H9 (cell line): Measurements from ENCODE around the gene RPS19BP1. TPM values are rescaled to one million over a fixed set of nuclear protein-coding genes. Genes with fewer than 3 reads are reported as not detected.

Source experiments
- DNase-seq: peaks from one replicate; pipeline ENCODE4 v3.0.0-alpha.2; 2017
- H2AFZ ChIP-seq: one replicate; pipeline ENCODE4 v1.6.1; 2013; ENCODE audit warnings: mild to moderate bottlenecking, low read length, control low read depth, moderate library complexity
- H2AK5ac ChIP-seq: 2 replicates; pipeline ENCODE4 v1.6.1; 2013; ENCODE audit warnings: low read length, control low read depth, mixed read lengths; ENCODE audit not compliant: insufficient read length
- H2BK120ac ChIP-seq: one replicate; pipeline ENCODE4 v1.6.1; 2013; ENCODE audit warnings: low read depth, mild to moderate bottlenecking, low read length, control low read depth, inconsistent platforms; ENCODE audit not compliant: poor library complexity, severe bottlenecking
- H2BK12ac ChIP-seq: 2 replicates; pipeline ENCODE4 v1.6.1; 2013; ENCODE audit warnings: low read length, control low read depth, mixed read lengths, low read depth; ENCODE audit not compliant: insufficient read length
- H2BK15ac ChIP-seq: 2 replicates; pipeline ENCODE4 v1.6.1; 2013; ENCODE audit warnings: low read depth, low read length, control low read depth
- H2BK20ac ChIP-seq: one replicate; pipeline ENCODE4 v1.6.1; 2013; ENCODE audit warnings: low read depth, mild to moderate bottlenecking, low read length, control low read depth, inconsistent platforms; ENCODE audit not compliant: poor library complexity, severe bottlenecking
- H2BK5ac ChIP-seq: 2 replicates; pipeline ENCODE4 v1.6.1; 2013; ENCODE audit warnings: low read length, control low read depth, mixed read lengths; ENCODE audit not compliant: insufficient read length
- H3K14ac ChIP-seq: 2 replicates; pipeline ENCODE4 v1.6.1; 2013; ENCODE audit warnings: low read length, control low read depth; ENCODE audit not compliant: insufficient read depth
- H3K18ac ChIP-seq: 2 replicates; pipeline ENCODE4 v1.6.1; 2013; ENCODE audit warnings: low read depth, mild to moderate bottlenecking, mixed read lengths, low read length, control low read depth; ENCODE audit not compliant: insufficient read length
- H3K23ac ChIP-seq: 2 replicates; pipeline ENCODE4 v1.6.1; 2013; ENCODE audit warnings: low read length, control low read depth, mixed read lengths, low read depth; ENCODE audit not compliant: insufficient read length
- H3K23me2 ChIP-seq: 2 replicates; pipeline ENCODE4 v1.6.1; 2013; ENCODE audit warnings: low read depth, mild to moderate bottlenecking, mixed read lengths, low read length, control low read depth; ENCODE audit not compliant: insufficient read length, poor library complexity, severe bottlenecking
- H3K27ac ChIP-seq: 2 replicates; pipeline ENCODE4 v1.5.1; 2013; ENCODE audit warnings: low read length, control low read depth, mixed read lengths, low read depth; ENCODE audit not compliant: insufficient read length
- H3K27me3 ChIP-seq: 2 replicates; pipeline ENCODE4 v1.6.1; 2013; ENCODE audit warnings: low read length, control low read depth, inconsistent platforms; ENCODE audit not compliant: insufficient read depth
- H3K4ac ChIP-seq: 2 replicates; pipeline ENCODE4 v1.6.1; 2013; ENCODE audit warnings: low read depth, mild to moderate bottlenecking, control low read depth, inconsistent platforms, low read length, moderate library complexity
- H3K4me1 ChIP-seq: 2 replicates; pipeline ENCODE4 v1.6.1; 2013; ENCODE audit warnings: low read length, control low read depth, inconsistent platforms; ENCODE audit not compliant: insufficient read depth
- H3K4me2 ChIP-seq: 2 replicates; pipeline ENCODE4 v1.6.1; 2013; ENCODE audit warnings: low read length, control low read depth, mixed read lengths; ENCODE audit not compliant: insufficient read length, insufficient read depth
- H3K56ac ChIP-seq: 2 replicates; pipeline ENCODE4 v1.6.1; 2013; ENCODE audit warnings: low read depth, mild to moderate bottlenecking, mixed read lengths, low read length, control low read depth; ENCODE audit not compliant: insufficient read length
- H3K79me1 ChIP-seq: 2 replicates; pipeline ENCODE4 v1.6.1; 2013; ENCODE audit warnings: low read depth, mild to moderate bottlenecking, moderate library complexity, low read length, control low read depth, inconsistent platforms; ENCODE audit not compliant: insufficient read depth, poor library complexity, severe bottlenecking
- H3K79me2 ChIP-seq: 2 replicates; pipeline ENCODE4 v1.6.1; 2013; ENCODE audit warnings: low read length, control low read depth, inconsistent platforms; ENCODE audit not compliant: insufficient read depth
- H3K9ac ChIP-seq: 2 replicates; pipeline ENCODE4 v1.6.1; 2013; ENCODE audit warnings: low read length, control low read depth, mixed read lengths; ENCODE audit not compliant: insufficient read length; ENCODE audit errors: extremely low read depth
- H3K9me3 ChIP-seq: one replicate; pipeline ENCODE4 v1.6.1; 2013; ENCODE audit warnings: low read depth, low read length, inconsistent platforms; ENCODE audit not compliant: control insufficient read depth
- H3T11ph ChIP-seq: one replicate; pipeline ENCODE4 v1.6.1; 2013; ENCODE audit warnings: mild to moderate bottlenecking, low read length, control low read depth, inconsistent platforms
- H4K20me1 ChIP-seq: one replicate; pipeline ENCODE4 v1.6.1; 2013; ENCODE audit not compliant: control insufficient read depth, insufficient read length, insufficient read depth
- H4K5ac ChIP-seq: 2 replicates; pipeline ENCODE4 v1.6.1; 2013; ENCODE audit warnings: low read depth, mild to moderate bottlenecking, mixed read lengths, low read length, control low read depth; ENCODE audit not compliant: insufficient read length
- H4K8ac ChIP-seq: replicated peaks from 2 replicates; pipeline ENCODE4 v1.6.1; 2013; ENCODE audit warnings: low read length, control low read depth, mixed read lengths, low read depth; ENCODE audit not compliant: insufficient read length
- H4K91ac ChIP-seq: 2 replicates; pipeline ENCODE4 v1.6.1; 2013; ENCODE audit warnings: low read depth, mild to moderate bottlenecking, moderate library complexity, mixed read lengths, low read length, control low read depth; ENCODE audit not compliant: insufficient read length
- H3K27ac Mint-ChIP-seq, 3 experiments: 2 replicates in 2 of 3; 3 replicates in 1 of 3; pipeline ENCODE4 v1.8.0; 2020 to 2021; ENCODE audit warnings: mixed read lengths in 3 of 3, mild to moderate bottlenecking in 1 of 3, moderate library complexity in 1 of 3
- H3K27me3 Mint-ChIP-seq: 2 replicates; pipeline ENCODE4 v1.8.0; 2021; ENCODE audit warnings: low read depth, mild to moderate bottlenecking, moderate library complexity, mixed read lengths
- H3K36me3 Mint-ChIP-seq, 3 experiments: 2 replicates in 2 of 3; 3 replicates in 1 of 3; pipeline ENCODE4 v1.8.0; 2020 to 2021; ENCODE audit warnings: low read depth in 3 of 3, mixed read lengths in 3 of 3; ENCODE audit not compliant: insufficient read depth in 1 of 3
- H3K4me1 Mint-ChIP-seq, 2 experiments: 2 replicates each; pipeline ENCODE4 v1.8.0; 2020; ENCODE audit warnings: mixed read lengths in 2 of 2
- H3K4me3 Mint-ChIP-seq, 2 experiments: 2 replicates in 1 of 2; 3 replicates in 1 of 2; pipeline ENCODE4 v1.8.0; 2020 to 2021; ENCODE audit warnings: mild to moderate bottlenecking in 2 of 2, mixed read lengths in 2 of 2, moderate library complexity in 1 of 2
- H3K9me3 Mint-ChIP-seq, 2 experiments: 2 replicates in 1 of 2; 3 replicates in 1 of 2; pipeline ENCODE4 v1.8.0; 2020; ENCODE audit warnings: mild to moderate bottlenecking in 2 of 2, mixed read lengths in 2 of 2, moderate library complexity in 1 of 2
- WGBS: extraction: QIAGEN DNeasy Blood & Tissue Kit; methylation state at CpG from one replicate; pipeline ENCODE4 v1.1.7; 2013; ENCODE audit warnings: missing lambda C conversion rate, low lambda C conversion rate, mixed read lengths; ENCODE audit not compliant: insufficient read length; ENCODE audit errors: extremely low coverage; 5-methylcytosine and 5-hydroxymethylcytosine counted together
- total RNA-seq: library from RNA; stranded (reverse); gene quantifications from 2 replicates; pipeline ENCODE4 v1.2.1, GENCODE V29; 2021
- TF ChIP-seq, protein P1 (sequence below): fragments of 200-600 bp; sonication (generic); conservative IDR thresholded peaks from 3 replicates; pipeline ENCODE4 v1.8.0; 2021; ENCODE audit warnings: antibody characterized with exemption, mild to moderate bottlenecking

RPS19BP1 gene
- total RNA-seq, 1 experiment from 2014 or later = 65.0 TPM

DNA sequence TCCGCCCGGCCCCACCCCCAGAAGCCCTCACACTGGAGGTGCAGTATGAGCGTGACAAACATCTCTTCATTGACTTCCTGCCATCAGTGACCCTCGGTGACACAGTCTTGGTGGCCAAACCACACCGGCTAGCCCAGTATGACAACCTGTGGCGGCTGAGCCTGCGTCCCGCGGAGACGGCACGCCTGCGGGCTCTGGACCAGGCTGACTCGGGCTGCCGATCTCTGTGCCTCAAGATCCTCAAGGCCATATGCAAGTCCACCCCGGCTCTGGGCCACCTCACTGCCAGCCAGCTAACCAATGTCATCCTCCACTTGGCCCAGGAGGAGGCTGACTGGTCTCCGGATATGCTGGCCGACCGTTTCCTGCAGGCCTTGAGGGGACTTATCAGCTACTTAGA lies 18.8 kb downstream of the RPS19BP1 start:
- Histone ChIP-seq H2BK5ac (no peak overlapping the region), H3T11ph (no peak overlapping the region), H3K27ac (no peak overlapping the region), H4K91ac (no peak overlapping the region), H2BK120ac (no peak overlapping the region), H3K14ac (no peak overlapping the region; the same call in 1 of the 2 replicates), H3K18ac (no peak overlapping the region), H3K9me3 (no peaks in the 10 kb centered on the region), H4K8ac (no peak overlapping the region), H4K20me1 (no peaks in the 10 kb centered on the region), H3K23ac (no peak overlapping the region), H3K4ac (no peak overlapping the region), H2BK20ac (no peak overlapping the region), H3K9ac (no peak overlapping the region), H2BK15ac (no peak overlapping the region), H3K56ac (no peak overlapping the region), H3K27me3 (peaks cover 25% of the 10 kb centered on the region; the same call in 1 of the 2 replicates), H2AK5ac (no peak overlapping the region), H3K4me1 (no peaks in the 10 kb centered on the region; the same call in 1 of the 2 replicates), H2AFZ (no peak overlapping the region), H2BK12ac (no peak overlapping the region), H3K79me2 (no peaks in the 10 kb centered on the region), H3K4me2 (no peak overlapping the region), H3K79me1 (no peaks in the 10 kb centered on the region), H3K23me2 (no peaks in the 10 kb centered on the region), H4K5ac (no peak overlapping the region)
- H3K27me3 Mint-ChIP-seq = peaks cover 100% of the 10 kb centered on the region
- WGBS = no CpG with 5 or more reads among the region's 18 CpGs
- no peak for DNase-seq
- TF ChIP-seq, protein P1, sequence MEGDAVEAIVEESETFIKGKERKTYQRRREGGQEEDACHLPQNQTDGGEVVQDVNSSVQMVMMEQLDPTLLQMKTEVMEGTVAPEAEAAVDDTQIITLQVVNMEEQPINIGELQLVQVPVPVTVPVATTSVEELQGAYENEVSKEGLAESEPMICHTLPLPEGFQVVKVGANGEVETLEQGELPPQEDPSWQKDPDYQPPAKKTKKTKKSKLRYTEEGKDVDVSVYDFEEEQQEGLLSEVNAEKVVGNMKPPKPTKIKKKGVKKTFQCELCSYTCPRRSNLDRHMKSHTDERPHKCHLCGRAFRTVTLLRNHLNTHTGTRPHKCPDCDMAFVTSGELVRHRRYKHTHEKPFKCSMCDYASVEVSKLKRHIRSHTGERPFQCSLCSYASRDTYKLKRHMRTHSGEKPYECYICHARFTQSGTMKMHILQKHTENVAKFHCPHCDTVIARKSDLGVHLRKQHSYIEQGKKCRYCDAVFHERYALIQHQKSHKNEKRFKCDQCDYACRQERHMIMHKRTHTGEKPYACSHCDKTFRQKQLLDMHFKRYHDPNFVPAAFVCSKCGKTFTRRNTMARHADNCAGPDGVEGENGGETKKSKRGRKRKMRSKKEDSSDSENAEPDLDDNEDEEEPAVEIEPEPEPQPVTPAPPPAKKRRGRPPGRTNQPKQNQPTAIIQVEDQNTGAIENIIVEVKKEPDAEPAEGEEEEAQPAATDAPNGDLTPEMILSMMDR = no peak
- H3K27ac Mint-ChIP-seq = no peak overlapping the region
- H3K36me3 Mint-ChIP-seq = peaks cover 59 to 84% (median 65%) of the 10 kb centered on the region in 3 experiments
- peaks cover 8% of the 10 kb centered on the region in 2 experiments for H3K4me1 Mint-ChIP-seq
- no peak overlapping the region for H3K4me3 Mint-ChIP-seq
- H3K9me3 Mint-ChIP-seq = no peaks in the 10 kb centered on the region; a peak in 2 of 5 replicates
